T-helper 17 cell (primary cell): ENCODE data around the gene RBMS3. TPM values are rescaled to one million over a fixed set of nuclear protein-coding genes. Genes with fewer than 3 reads are reported as not detected.
"Not testable (repeated sequence)": the region's sequence is repeated elsewhere in the genome, so short reads cannot be mapped to it uniquely, and the experiment has no call there.

Experiments used
- ATAC-seq: fragments of 150-1000 bp; cut with Tn5 transposase; 2 replicates; pipeline ENCODE4 v1.10.0; 2021; ENCODE audit warnings: mild to moderate bottlenecking, moderate library complexity
- DNase-seq, 3 donors: peaks; one replicate each; pipeline versions ENCODE4 v3.0.0 to v3.0.0-alpha.2; 2020 to 2021
- H3K9me3 ChIP-seq: one replicate; pipeline ENCODE4 v1.7.0; 2013; ENCODE audit warnings: low read length, mild to moderate bottlenecking; ENCODE audit not compliant: control insufficient read depth, poor library complexity, severe bottlenecking
- H3K27ac Mint-ChIP-seq: one replicate; pipeline ENCODE4 v1.8.0; 2022; ENCODE audit warnings: mild to moderate bottlenecking, moderate library complexity, mixed read lengths
- H3K27me3 Mint-ChIP-seq: one replicate; pipeline ENCODE4 v1.8.0; 2022; ENCODE audit warnings: mixed read lengths
- H3K36me3 Mint-ChIP-seq: one replicate; pipeline ENCODE4 v1.8.0; 2022; ENCODE audit warnings: low read depth, mixed read lengths
- H3K4me1 Mint-ChIP-seq: one replicate; pipeline ENCODE4 v1.8.0; 2022; ENCODE audit warnings: mild to moderate bottlenecking, mixed read lengths
- H3K4me3 Mint-ChIP-seq: one replicate; pipeline ENCODE4 v1.8.0; 2022; ENCODE audit warnings: mild to moderate bottlenecking, moderate library complexity, mixed read lengths
- total RNA-seq, 4 donors: library from RNA in 2 of 4; stranded (reverse) in 2 of 4; gene quantifications; one replicate each; pipeline ENCODE4 v1.2.3 and lab custom pipeline; 2022 to 2026

RBMS3 gene
- total RNA-seq, 2 donors from 2014 or later, result 0.37 to 1.7 TPM

- Mint-ChIP-seq H3K4me3 (no peak overlapping the region), H3K27ac (no peak overlapping the region), H3K36me3 (no peaks in the 10 kb centered on the region), H3K4me1 (no peaks in the 10 kb centered on the region), H3K27me3 (no peaks in the 10 kb centered on the region)
- no peak for DNase-seq
- peaks cover 2% of the 10 kb centered on the region for H3K9me3 ChIP-seq
- ATAC-seq, result no peak
Measured at GRCh38 chr3:29374226-29374625, 93.4 kb downstream of the RBMS3 start.

- H3K4me3 Mint-ChIP-seq, result no peak overlapping the region
- no peak for ATAC-seq
Measured at GRCh38 chr3:29379097-29379496, 98.2 kb downstream of the RBMS3 start.

GRCh38 chr3:29381595-29381994, 100.7 kb downstream of the RBMS3 start:
- H3K4me1 Mint-ChIP-seq, result no peaks in the 10 kb centered on the region
- ATAC-seq (no peak), DNase-seq (no peak)
- H3K27ac Mint-ChIP-seq, result no peak overlapping the region
- H3K9me3 ChIP-seq, result peaks cover 2% of the 10 kb centered on the region
- no peak overlapping the region for H3K4me3 Mint-ChIP-seq
- H3K36me3 Mint-ChIP-seq, result no peaks in the 10 kb centered on the region
- no peaks in the 10 kb centered on the region for H3K27me3 Mint-ChIP-seq

More at GRCh38 chr3:29379097-29379496, 98.2 kb downstream of the RBMS3 start:
- Mint-ChIP-seq H3K27me3 (no peaks in the 10 kb centered on the region), H3K36me3 (no peaks in the 10 kb centered on the region), H3K4me1 (no peaks in the 10 kb centered on the region), H3K27ac (no peak overlapping the region)
- peaks cover 2% of the 10 kb centered on the region for H3K9me3 ChIP-seq
- no peak for DNase-seq

- H3K36me3 Mint-ChIP-seq, result no peaks in the 10 kb centered on the region
- no peak for DNase-seq
- H3K27ac Mint-ChIP-seq, result no peak overlapping the region
- ATAC-seq, result no peak
- no peaks in the 10 kb centered on the region for H3K27me3 Mint-ChIP-seq
- no peak overlapping the region for H3K4me3 Mint-ChIP-seq
- H3K4me1 Mint-ChIP-seq, result no peaks in the 10 kb centered on the region
- peaks cover under 1% of the 10 kb centered on the region for H3K9me3 ChIP-seq
Measured at GRCh38 chr3:29382409-29382808, 101.5 kb downstream of the RBMS3 start.

GRCh38 chr3:29382845-29383244, 102.0 kb downstream of the RBMS3 start:
- DNase-seq (no peak), ATAC-seq (no peak)
- no peaks in the 10 kb centered on the region for H3K9me3 ChIP-seq
- H3K27me3 Mint-ChIP-seq, result no peaks in the 10 kb centered on the region
- H3K27ac Mint-ChIP-seq, result no peak overlapping the region
- H3K4me3 Mint-ChIP-seq, result no peak overlapping the region
- H3K36me3 Mint-ChIP-seq, result no peaks in the 10 kb centered on the region
- no peaks in the 10 kb centered on the region for H3K4me1 Mint-ChIP-seq

- H3K4me3 Mint-ChIP-seq, result no peak overlapping the region
- no peaks in the 10 kb centered on the region for H3K36me3 Mint-ChIP-seq
Measured at GRCh38 chr3:29384640-29385039, 103.8 kb downstream of the RBMS3 start.

GRCh38 chr3:29385046-29385830, 104.4 kb downstream of the RBMS3 start:
- Mint-ChIP-seq H3K27me3 (no peaks in the 10 kb centered on the region), H3K36me3 (no peaks in the 10 kb centered on the region)
- ATAC-seq, result no peak

More at GRCh38 chr3:29384640-29385039, 103.8 kb downstream of the RBMS3 start:
- Mint-ChIP-seq H3K4me1 (no peaks in the 10 kb centered on the region), H3K27ac (no peak overlapping the region), H3K27me3 (no peaks in the 10 kb centered on the region)
- ATAC-seq (no peak), DNase-seq (no peak)
- no peaks in the 10 kb centered on the region for H3K9me3 ChIP-seq

GRCh38 chr3:29389362-29389761, 108.5 kb downstream of the RBMS3 start:
- no peaks in the 10 kb centered on the region for H3K27me3 Mint-ChIP-seq
- H3K9me3 ChIP-seq, result no peaks in the 10 kb centered on the region
- no peaks in the 10 kb centered on the region for H3K36me3 Mint-ChIP-seq
- no peak for ATAC-seq
- no peaks in the 10 kb centered on the region for H3K4me1 Mint-ChIP-seq
- H3K4me3 Mint-ChIP-seq, result no peak overlapping the region
- DNase-seq, result no peak
- H3K27ac Mint-ChIP-seq, result no peak overlapping the region

More at GRCh38 chr3:29385046-29385830, 104.4 kb downstream of the RBMS3 start:
- no peak overlapping the region for H3K4me3 Mint-ChIP-seq
- no peak overlapping the region for H3K27ac Mint-ChIP-seq
- DNase-seq, result no peak
- H3K4me1 Mint-ChIP-seq, result no peaks in the 10 kb centered on the region
- no peaks in the 10 kb centered on the region for H3K9me3 ChIP-seq

GRCh38 chr3:29392625-29393388, 111.9 kb downstream of the RBMS3 start:
- ATAC-seq (no peak), DNase-seq (no peak)
- no peaks in the 10 kb centered on the region for H3K9me3 ChIP-seq
- Mint-ChIP-seq H3K36me3 (no peaks in the 10 kb centered on the region), H3K27me3 (no peaks in the 10 kb centered on the region), H3K4me1 (no peaks in the 10 kb centered on the region), H3K27ac (no peak overlapping the region), H3K4me3 (no peak overlapping the region)

- H3K4me3 Mint-ChIP-seq, H3K27me3 Mint-ChIP-seq, DNase-seq, H3K36me3 Mint-ChIP-seq, H3K4me1 Mint-ChIP-seq, H3K9me3 ChIP-seq, ATAC-seq, H3K27ac Mint-ChIP-seq: not testable (repeated sequence)
Measured at GRCh38 chr3:29393946-29394345, 113.1 kb downstream of the RBMS3 start.

GRCh38 chr3:29397406-29397805, 116.5 kb downstream of the RBMS3 start:
- H3K27ac Mint-ChIP-seq, result no peak overlapping the region
- ATAC-seq, result no peak
- H3K4me3 Mint-ChIP-seq, result no peak overlapping the region
- no peaks in the 10 kb centered on the region for H3K9me3 ChIP-seq
- no peaks in the 10 kb centered on the region for H3K36me3 Mint-ChIP-seq
- H3K4me1 Mint-ChIP-seq, result no peaks in the 10 kb centered on the region
- DNase-seq, result no peak
- H3K27me3 Mint-ChIP-seq, result no peaks in the 10 kb centered on the region

GRCh38 chr3:29398787-29399186, 117.9 kb downstream of the RBMS3 start:
- no peak for ATAC-seq

GRCh38 chr3:29406291-29406832, 125.5 kb downstream of the RBMS3 start:
- H3K4me3 Mint-ChIP-seq, result no peak overlapping the region
- ATAC-seq (no peak), DNase-seq (no peak)
- no peaks in the 10 kb centered on the region for H3K36me3 Mint-ChIP-seq
- H3K4me1 Mint-ChIP-seq, result no peaks in the 10 kb centered on the region
- H3K27ac Mint-ChIP-seq, result no peak overlapping the region
- H3K9me3 ChIP-seq, result no peaks in the 10 kb centered on the region
- no peaks in the 10 kb centered on the region for H3K27me3 Mint-ChIP-seq

More at GRCh38 chr3:29398787-29399186, 117.9 kb downstream of the RBMS3 start:
- Mint-ChIP-seq H3K36me3 (no peaks in the 10 kb centered on the region), H3K4me1 (no peaks in the 10 kb centered on the region), H3K4me3 (no peak overlapping the region), H3K27ac (no peak overlapping the region), H3K27me3 (no peaks in the 10 kb centered on the region)
- DNase-seq, result no peak
- no peaks in the 10 kb centered on the region for H3K9me3 ChIP-seq
